Esophagus squamous epithelium (tissue), 4 donors: ENCODE results near the gene MTHFSD.

Experiments used
- POLR2A ChIP-seq, 4 donors: fragments of 450-650 bp; IDR thresholded peaks; one replicate each; pipeline ENCODE4 v1.6.1; 2017; ENCODE audit warnings: antibody characterized with exemption in 4 of 4, mild to moderate bottlenecking in 4 of 4, moderate library complexity in 3 of 4
- TF ChIP-seq, protein P1 (sequence below), 6 experiments: fragments of 450-650 bp in 4 of 6; fragments of 200-600 bp in 2 of 6; sonication (generic) in 2 of 6; IDR thresholded peaks; one replicate each; pipeline ENCODE4 v1.5.1; 2016 to 2019; ENCODE audit warnings: antibody characterized with exemption in 6 of 6, mild to moderate bottlenecking in 4 of 6, moderate library complexity in 4 of 6

- TF ChIP-seq, protein P1, sequence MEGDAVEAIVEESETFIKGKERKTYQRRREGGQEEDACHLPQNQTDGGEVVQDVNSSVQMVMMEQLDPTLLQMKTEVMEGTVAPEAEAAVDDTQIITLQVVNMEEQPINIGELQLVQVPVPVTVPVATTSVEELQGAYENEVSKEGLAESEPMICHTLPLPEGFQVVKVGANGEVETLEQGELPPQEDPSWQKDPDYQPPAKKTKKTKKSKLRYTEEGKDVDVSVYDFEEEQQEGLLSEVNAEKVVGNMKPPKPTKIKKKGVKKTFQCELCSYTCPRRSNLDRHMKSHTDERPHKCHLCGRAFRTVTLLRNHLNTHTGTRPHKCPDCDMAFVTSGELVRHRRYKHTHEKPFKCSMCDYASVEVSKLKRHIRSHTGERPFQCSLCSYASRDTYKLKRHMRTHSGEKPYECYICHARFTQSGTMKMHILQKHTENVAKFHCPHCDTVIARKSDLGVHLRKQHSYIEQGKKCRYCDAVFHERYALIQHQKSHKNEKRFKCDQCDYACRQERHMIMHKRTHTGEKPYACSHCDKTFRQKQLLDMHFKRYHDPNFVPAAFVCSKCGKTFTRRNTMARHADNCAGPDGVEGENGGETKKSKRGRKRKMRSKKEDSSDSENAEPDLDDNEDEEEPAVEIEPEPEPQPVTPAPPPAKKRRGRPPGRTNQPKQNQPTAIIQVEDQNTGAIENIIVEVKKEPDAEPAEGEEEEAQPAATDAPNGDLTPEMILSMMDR (IDR thresholded peaks at IDR 0.05) = no peak
- no peak for TF ChIP-seq POLR2A (IDR thresholded peaks at IDR 0.05)
Observed at GRCh38 chr16:86555704-86556075, 655 bp upstream of the MTHFSD start.
